AG09309 (cell line): ENCODE measurements around the gene TMA7B.

Experiments
- DNase-seq: peaks from one replicate; pipeline ENCODE4 v3.0.0-alpha.2; 2010; ENCODE audit warnings: low read depth
- H3K4me3 ChIP-seq: 2 replicates; pipeline ENCODE4 v1.5.1; 2011; ENCODE audit warnings: mild to moderate bottlenecking, low read depth, low read length, moderate library complexity; ENCODE audit not compliant: control insufficient read depth
- CTCF ChIP-seq: IDR thresholded peaks from 2 replicates; pipeline ENCODE4 v1.5.1; 2011; ENCODE audit warnings: mild to moderate bottlenecking, low read depth, low read length, inconsistent platforms; ENCODE audit not compliant: insufficient read depth, control insufficient read depth; ENCODE audit errors: missing control alignments

TMA7B gene

GRCh38 chr22:39974065-39974464 lies 13.9 kb downstream of the TMA7B start:
- no peak for DNase-seq
- no peak overlapping the region for H3K4me3 ChIP-seq
- no peak for TF ChIP-seq CTCF

DNA sequence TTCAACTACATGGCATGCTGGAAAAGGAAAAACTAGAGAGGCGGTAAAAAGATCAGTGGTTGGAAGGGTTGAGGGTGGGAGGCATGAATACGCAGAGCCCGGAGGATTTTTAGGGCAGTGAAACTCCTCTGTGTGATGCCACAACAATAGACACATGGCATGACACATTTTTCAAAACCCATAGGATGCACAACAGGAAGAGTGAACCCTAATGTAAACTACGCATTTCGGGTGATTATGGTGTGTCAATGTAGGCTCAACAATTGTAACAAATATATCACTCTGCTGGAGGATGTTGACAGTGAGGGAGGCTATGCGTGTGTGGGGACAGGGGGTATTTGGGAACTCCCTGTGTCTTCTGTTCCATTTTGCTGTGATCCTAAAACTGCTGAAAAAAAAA lies 18.9 kb downstream of the TMA7B start:
- DNase-seq, result no peak
- H3K4me3 ChIP-seq, result no peak overlapping the region
- TF ChIP-seq CTCF, result no peak

DNA sequence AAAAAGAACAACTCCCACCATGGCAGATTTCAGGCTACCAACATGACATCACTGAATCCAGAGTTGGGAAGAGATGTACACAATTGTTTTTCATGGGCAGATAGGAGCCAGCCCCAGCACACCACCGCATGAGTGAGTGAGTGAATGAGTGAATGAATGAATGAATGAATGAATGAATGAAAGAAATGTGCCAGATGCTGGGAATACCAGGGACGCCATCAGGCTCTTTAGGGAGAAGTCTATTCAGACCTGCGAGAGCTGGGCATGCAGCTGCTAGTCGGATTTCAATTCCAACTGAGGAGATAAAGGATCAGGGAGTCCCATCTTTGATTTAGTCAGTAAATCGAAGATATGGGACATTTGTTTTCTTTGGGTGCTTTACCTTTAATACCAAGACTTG lies 19.3 kb downstream of the TMA7B start:
- no peak for DNase-seq

GRCh38 chr22:39980596-39980995 lies 20.4 kb downstream of the TMA7B start:
- no peak for DNase-seq
- no peak overlapping the region for H3K4me3 ChIP-seq
- no peak for TF ChIP-seq CTCF

More for the DNA sequence above, 19.3 kb downstream of the TMA7B start:
- no peak for TF ChIP-seq CTCF
- no peak overlapping the region for H3K4me3 ChIP-seq

DNA sequence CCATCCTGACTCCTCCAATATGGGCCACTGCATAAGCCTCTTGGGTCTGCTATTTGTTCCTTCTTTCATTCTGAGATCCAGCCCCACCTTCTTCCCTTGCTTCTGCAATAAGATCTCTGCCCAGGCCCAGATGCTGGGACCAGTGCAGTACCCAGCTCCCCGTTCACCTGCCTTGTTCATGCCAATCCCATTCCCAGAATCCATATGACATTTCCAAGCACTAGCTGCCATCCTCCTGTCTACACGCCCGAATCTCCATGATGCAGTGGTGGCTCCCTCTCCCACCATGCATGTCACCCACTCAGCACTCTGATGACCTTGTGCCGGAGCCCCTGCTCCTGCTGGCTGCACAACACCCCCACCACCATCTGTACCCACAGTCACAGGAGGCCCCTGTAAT lies 23.1 kb downstream of the TMA7B start:
- no peak overlapping the region for H3K4me3 ChIP-seq
- DNase-seq, result no peak
- no peak for TF ChIP-seq CTCF

GRCh38 chr22:39984006-39984405 lies 23.8 kb downstream of the TMA7B start:
- TF ChIP-seq CTCF, result no peak
- DNase-seq, result no peak
- no peak overlapping the region for H3K4me3 ChIP-seq

- TF ChIP-seq CTCF, result no peak
- H3K4me3 ChIP-seq, result no peak overlapping the region
- no peak for DNase-seq
Measured at GRCh38 chr22:39984746-39985145, 24.5 kb downstream of the TMA7B start.
